Suprapubic skin (tissue), 4 donors: ENCODE data around the gene SEC23B.

Source experiments
- CTCF ChIP-seq, 2 donors: fragments of 200-600 bp in 1 of 2; fragments of 450-650 bp in 1 of 2; sonication (generic) in 1 of 2; IDR thresholded peaks; one replicate each; pipeline ENCODE4 v1.5.1; 2016 to 2019; ENCODE audit warnings: antibody characterized with exemption in 2 of 2, mild to moderate bottlenecking in 1 of 2, moderate library complexity in 1 of 2
- EP300 ChIP-seq: sonication (generic); formaldehyde crosslinking; IDR thresholded peaks from one replicate; pipeline ENCODE4 v1.6.1; 2017; ENCODE audit warnings: antibody characterized with exemption
- POLR2A ChIP-seq, 2 donors: fragments of 450-650 bp; IDR thresholded peaks; one replicate each; pipeline ENCODE4 v1.6.1; 2017; ENCODE audit warnings: antibody characterized with exemption in 2 of 2, mild to moderate bottlenecking in 2 of 2, moderate library complexity in 2 of 2
- POLR2AphosphoS5 ChIP-seq, 3 donors: sonication (generic); formaldehyde crosslinking; IDR thresholded peaks; one replicate each; pipeline ENCODE4 v1.6.1; 2017; ENCODE audit warnings: antibody characterized with exemption in 3 of 3

GRCh38 chr20:18609741-18610140 is 102.0 kb downstream of the SEC23B start:
- TF ChIP-seq CTCF (IDR thresholded peaks at IDR 0.05) (no peak), POLR2A (IDR thresholded peaks at IDR 0.05) (no peak), EP300 (no peak), POLR2AphosphoS5 (IDR thresholded peaks at IDR 0.05) (no peak)
